GM23338 (cell line): ENCODE data around the gene TRIO. TPM values are rescaled to one million over a fixed set of nuclear protein-coding genes. Genes with fewer than 3 reads are reported as not detected.

Experiments used
- ATAC-seq: fragments of 200-7000 bp; cut with Tn5 transposase; 3 replicates; pipeline ENCODE4 v1.9.1; 2020
- DNase-seq: peaks from one replicate; pipeline ENCODE4 v3.0.0-alpha.2; 2015; ENCODE audit warnings: low spot score
- H2AFZ ChIP-seq: fragments of 200-600 bp; sonication (generic); 2 replicates; pipeline ENCODE4 v1.8.0; 2016; ENCODE audit warnings: antibody characterized with exemption, mild to moderate bottlenecking, moderate library complexity
- H3F3A ChIP-seq: fragments of 200-600 bp; sonication (generic); replicated peaks from 2 replicates; pipeline ENCODE4 v1.8.0; 2017; ENCODE audit warnings: antibody characterized with exemption, mixed run types, low read depth
- H3K27ac ChIP-seq: fragments of 200-600 bp; sonication (generic); 2 replicates; pipeline ENCODE4 v1.6.1; 2016; ENCODE audit warnings: low read depth
- H3K27me3 ChIP-seq: fragments of 200-600 bp; sonication (generic); 2 replicates; pipeline ENCODE4 v1.8.0; 2016; ENCODE audit warnings: mild to moderate bottlenecking, mixed run types, moderate library complexity; ENCODE audit not compliant: insufficient read depth
- H3K36me3 ChIP-seq: fragments of 200-600 bp; sonication (generic); 2 replicates; pipeline ENCODE4 v1.8.0; 2016; ENCODE audit warnings: mild to moderate bottlenecking; ENCODE audit not compliant: insufficient read depth
- H3K4me1 ChIP-seq: fragments of 200-600 bp; sonication (generic); 2 replicates; pipeline ENCODE4 v1.8.0; 2016; ENCODE audit warnings: mild to moderate bottlenecking, moderate library complexity; ENCODE audit not compliant: insufficient read depth
- H3K4me2 ChIP-seq: fragments of 200-600 bp; sonication (generic); 2 replicates; pipeline ENCODE4 v1.7.1; 2017; ENCODE audit warnings: mixed run types
- H3K4me3 ChIP-seq: fragments of 200-600 bp; sonication (generic); 2 replicates; pipeline ENCODE4 v1.6.1; 2016; ENCODE audit warnings: mixed run types
- H3K79me2 ChIP-seq: fragments of 200-600 bp; sonication (generic); replicated peaks from 2 replicates; pipeline ENCODE4 v1.8.0; 2017; ENCODE audit warnings: mild to moderate bottlenecking; ENCODE audit not compliant: insufficient read depth
- H3K9me2 ChIP-seq: fragments of 200-600 bp; sonication (generic); 2 replicates; pipeline ENCODE4 v1.8.0; 2017; ENCODE audit not compliant: insufficient read depth
- H4K20me1 ChIP-seq: fragments of 200-600 bp; sonication (generic); replicated peaks from 2 replicates; pipeline ENCODE4 v1.8.0; 2017; ENCODE audit warnings: mild to moderate bottlenecking; ENCODE audit not compliant: insufficient read depth
- H3K27ac Mint-ChIP-seq: 2 replicates; pipeline ENCODE4 v1.8.0; 2020; ENCODE audit warnings: inconsistent platforms, mild to moderate bottlenecking, moderate library complexity, mixed read lengths
- H3K27me3 Mint-ChIP-seq: 3 replicates; pipeline ENCODE4 v1.8.0; 2022; ENCODE audit warnings: low read depth, mild to moderate bottlenecking, moderate library complexity, mixed read lengths, inconsistent platforms; ENCODE audit not compliant: insufficient read depth, poor library complexity
- H3K36me3 Mint-ChIP-seq: 3 replicates; pipeline ENCODE4 v1.8.0; 2021; ENCODE audit warnings: low read depth, mild to moderate bottlenecking, inconsistent platforms, moderate library complexity, mixed read lengths
- H3K4me1 Mint-ChIP-seq: 3 replicates; pipeline ENCODE4 v1.8.0; 2020; ENCODE audit warnings: mild to moderate bottlenecking, inconsistent platforms, mixed read lengths
- H3K4me3 Mint-ChIP-seq: 3 replicates; pipeline ENCODE4 v1.8.0; 2021; ENCODE audit warnings: moderate library complexity, mild to moderate bottlenecking, inconsistent platforms, mixed read lengths
- H3K9me3 Mint-ChIP-seq: 3 replicates; pipeline ENCODE4 v1.8.0; 2020; ENCODE audit warnings: moderate library complexity, mild to moderate bottlenecking, inconsistent platforms, mixed read lengths
- CREB1 ChIP-seq: fragments of 250-450 bp; sonication (Bioruptor Pico); IDR thresholded peaks from 2 replicates; pipeline ENCODE4 v1.5.0; 2020; ENCODE audit warnings: low read depth, mild to moderate bottlenecking, moderate library complexity
- EZH2phosphoT487 ChIP-seq: fragments of 200-600 bp; sonication (generic); IDR thresholded peaks from one replicate; pipeline ENCODE4 v1.8.1; 2018; ENCODE audit warnings: antibody characterized with exemption; ENCODE audit not compliant: unreplicated experiment
- JUNB ChIP-seq: IDR thresholded peaks from one replicate; pipeline ENCODE4 v1.6.1; 2016; ENCODE audit warnings: antibody characterized with exemption; ENCODE audit not compliant: unreplicated experiment
- NANOG ChIP-seq: IDR thresholded peaks from 2 replicates; pipeline ENCODE4 v1.6.1; 2016; ENCODE audit warnings: antibody characterized with exemption, borderline replicate concordance
- POLR2AphosphoS5 ChIP-seq: IDR thresholded peaks from 2 replicates; pipeline ENCODE4 v1.6.1; 2016; ENCODE audit warnings: antibody characterized with exemption, low read depth
- STAT1 ChIP-seq: IDR thresholded peaks from one replicate; pipeline ENCODE4 v1.6.1; 2016; ENCODE audit warnings: antibody characterized with exemption; ENCODE audit not compliant: unreplicated experiment
- ZNF114 ChIP-seq: fragments of 250-450 bp; sonication (Bioruptor Pico); IDR thresholded peaks from 2 replicates; pipeline ENCODE4 v1.5.0; 2020; ENCODE audit warnings: mild to moderate bottlenecking, moderate library complexity
- polyA plus RNA-seq: library from polyadenylated mRNA; unstranded; fragments of >200 nt; fragmentation: Nextera tagmentation; extraction: Ambion mirVana; gene quantifications from 2 replicates; pipeline ENCODE4 v1.2.1, GENCODE V29; 2016
- total RNA-seq: library from RNA; depleted of rRNA; stranded (reverse); fragments of >200 nt; shearing (Covaris generic); gene quantifications from 2 replicates; pipeline ENCODE4 v1.2.3, GENCODE V29; 2014
- TF ChIP-seq, protein P1 (sequence below): fragments of 250-450 bp; sonication (Bioruptor Pico); IDR thresholded peaks from 2 replicates; pipeline ENCODE4 v1.5.0; 2020; ENCODE audit warnings: mild to moderate bottlenecking, moderate library complexity
- TF ChIP-seq, protein P2 (sequence below): IDR thresholded peaks from one replicate; pipeline ENCODE4 v1.6.1; 2018; ENCODE audit warnings: antibody characterized with exemption; ENCODE audit not compliant: unreplicated experiment
- TF ChIP-seq, protein P3 (sequence below): IDR thresholded peaks from 2 replicates; pipeline ENCODE4 v1.6.1; 2016; ENCODE audit warnings: antibody characterized with exemption

Gene TRIO
- total and polyA plus RNA-seq, 2 experiments from 2014 or later, result 13.8 to 113 TPM

DNA sequence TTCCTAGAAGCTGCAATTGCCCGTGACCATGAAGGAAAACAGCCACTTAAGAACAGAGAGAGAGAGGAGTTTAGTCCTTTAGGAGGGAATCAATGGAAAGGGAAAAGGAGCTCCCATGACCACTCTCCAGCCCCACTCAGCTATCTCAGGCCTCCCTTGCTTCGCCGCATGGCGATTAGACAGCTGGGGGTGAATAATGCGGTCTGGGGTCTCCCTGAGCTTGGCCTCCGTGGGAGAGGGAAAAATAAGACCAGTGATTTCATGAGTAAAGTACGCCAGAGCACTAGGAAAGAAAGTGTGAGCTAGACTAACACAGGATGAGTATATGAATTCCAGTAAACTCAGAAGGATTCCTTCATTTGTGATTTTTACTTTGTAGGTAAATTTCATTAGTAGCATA lies 180.3 kb downstream of the TRIO start:
- peaks cover 2% of the 10 kb centered on the region for H3K27me3 Mint-ChIP-seq
- H3K27ac ChIP-seq, result 0 out of 2 replicates have a peak overlapping the region, but pooled peaks have one; percentile 4
- no peaks in the 10 kb centered on the region; the same call in 1 of the 2 replicates for H4K20me1 ChIP-seq
- H3K36me3 Mint-ChIP-seq, result peaks cover 42% of the 10 kb centered on the region
- peaks cover 21% of the 10 kb centered on the region for H3K4me1 Mint-ChIP-seq
- no peak overlapping the region for H3K4me2 ChIP-seq
- ATAC-seq (no peak), DNase-seq (no peak)
- no peak overlapping the region for H3K4me3 Mint-ChIP-seq
- H3K9me2 ChIP-seq, result no peaks in the 10 kb centered on the region
- no peaks in the 10 kb centered on the region for H3K27me3 ChIP-seq
- no peak overlapping the region for H3K4me3 ChIP-seq
- H3K36me3 ChIP-seq, result no peaks in the 10 kb centered on the region
- H3K9me3 Mint-ChIP-seq, result peaks cover 12% of the 10 kb centered on the region
- H3K4me1 ChIP-seq, result peaks cover 8% of the 10 kb centered on the region
- TF ChIP-seq, protein P1, sequence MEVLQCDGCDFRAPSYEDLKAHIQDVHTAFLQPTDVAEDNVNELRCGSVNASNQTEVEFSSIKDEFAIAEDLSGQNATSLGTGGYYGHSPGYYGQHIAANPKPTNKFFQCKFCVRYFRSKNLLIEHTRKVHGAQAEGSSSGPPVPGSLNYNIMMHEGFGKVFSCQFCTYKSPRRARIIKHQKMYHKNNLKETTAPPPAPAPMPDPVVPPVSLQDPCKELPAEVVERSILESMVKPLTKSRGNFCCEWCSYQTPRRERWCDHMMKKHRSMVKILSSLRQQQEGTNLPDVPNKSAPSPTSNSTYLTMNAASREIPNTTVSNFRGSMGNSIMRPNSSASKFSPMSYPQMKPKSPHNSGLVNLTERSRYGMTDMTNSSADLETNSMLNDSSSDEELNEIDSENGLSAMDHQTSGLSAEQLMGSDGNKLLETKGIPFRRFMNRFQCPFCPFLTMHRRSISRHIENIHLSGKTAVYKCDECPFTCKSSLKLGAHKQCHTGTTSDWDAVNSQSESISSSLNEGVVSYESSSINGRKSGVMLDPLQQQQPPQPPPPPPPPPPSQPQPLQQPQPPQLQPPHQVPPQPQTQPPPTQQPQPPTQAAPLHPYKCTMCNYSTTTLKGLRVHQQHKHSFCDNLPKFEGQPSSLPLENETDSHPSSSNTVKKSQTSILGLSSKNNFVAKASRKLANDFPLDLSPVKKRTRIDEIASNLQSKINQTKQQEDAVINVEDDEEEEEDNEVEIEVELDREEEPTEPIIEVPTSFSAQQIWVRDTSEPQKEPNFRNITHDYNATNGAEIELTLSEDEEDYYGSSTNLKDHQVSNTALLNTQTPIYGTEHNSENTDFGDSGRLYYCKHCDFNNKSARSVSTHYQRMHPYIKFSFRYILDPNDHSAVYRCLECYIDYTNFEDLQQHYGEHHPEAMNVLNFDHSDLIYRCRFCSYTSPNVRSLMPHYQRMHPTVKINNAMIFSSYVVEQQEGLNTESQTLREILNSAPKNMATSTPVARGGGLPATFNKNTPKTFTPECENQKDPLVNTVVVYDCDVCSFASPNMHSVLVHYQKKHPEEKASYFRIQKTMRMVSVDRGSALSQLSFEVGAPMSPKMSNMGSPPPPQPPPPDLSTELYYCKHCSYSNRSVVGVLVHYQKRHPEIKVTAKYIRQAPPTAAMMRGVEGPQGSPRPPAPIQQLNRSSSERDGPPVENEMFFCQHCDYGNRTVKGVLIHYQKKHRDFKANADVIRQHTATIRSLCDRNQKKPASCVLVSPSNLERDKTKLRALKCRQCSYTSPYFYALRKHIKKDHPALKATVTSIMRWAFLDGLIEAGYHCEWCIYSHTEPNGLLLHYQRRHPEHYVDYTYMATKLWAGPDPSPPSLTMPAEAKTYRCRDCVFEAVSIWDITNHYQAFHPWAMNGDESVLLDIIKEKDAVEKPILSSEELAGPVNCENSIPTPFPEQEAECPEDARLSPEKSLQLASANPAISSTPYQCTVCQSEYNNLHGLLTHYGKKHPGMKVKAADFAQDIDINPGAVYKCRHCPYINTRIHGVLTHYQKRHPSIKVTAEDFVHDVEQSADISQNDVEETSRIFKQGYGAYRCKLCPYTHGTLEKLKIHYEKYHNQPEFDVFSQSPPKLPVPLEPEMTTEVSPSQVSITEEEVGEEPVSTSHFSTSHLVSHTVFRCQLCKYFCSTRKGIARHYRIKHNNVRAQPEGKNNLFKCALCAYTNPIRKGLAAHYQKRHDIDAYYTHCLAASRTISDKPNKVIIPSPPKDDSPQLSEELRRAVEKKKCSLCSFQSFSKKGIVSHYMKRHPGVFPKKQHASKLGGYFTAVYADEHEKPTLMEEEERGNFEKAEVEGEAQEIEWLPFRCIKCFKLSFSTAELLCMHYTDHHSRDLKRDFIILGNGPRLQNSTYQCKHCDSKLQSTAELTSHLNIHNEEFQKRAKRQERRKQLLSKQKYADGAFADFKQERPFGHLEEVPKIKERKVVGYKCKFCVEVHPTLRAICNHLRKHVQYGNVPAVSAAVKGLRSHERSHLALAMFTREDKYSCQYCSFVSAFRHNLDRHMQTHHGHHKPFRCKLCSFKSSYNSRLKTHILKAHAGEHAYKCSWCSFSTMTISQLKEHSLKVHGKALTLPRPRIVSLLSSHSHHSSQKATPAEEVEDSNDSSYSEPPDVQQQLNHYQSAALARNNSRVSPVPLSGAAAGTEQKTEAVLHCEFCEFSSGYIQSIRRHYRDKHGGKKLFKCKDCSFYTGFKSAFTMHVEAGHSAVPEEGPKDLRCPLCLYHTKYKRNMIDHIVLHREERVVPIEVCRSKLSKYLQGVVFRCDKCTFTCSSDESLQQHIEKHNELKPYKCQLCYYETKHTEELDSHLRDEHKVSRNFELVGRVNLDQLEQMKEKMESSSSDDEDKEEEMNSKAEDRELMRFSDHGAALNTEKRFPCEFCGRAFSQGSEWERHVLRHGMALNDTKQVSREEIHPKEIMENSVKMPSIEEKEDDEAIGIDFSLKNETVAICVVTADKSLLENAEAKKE (CRISPR knock-in tag), result no peak
- TF ChIP-seq, protein P2, sequence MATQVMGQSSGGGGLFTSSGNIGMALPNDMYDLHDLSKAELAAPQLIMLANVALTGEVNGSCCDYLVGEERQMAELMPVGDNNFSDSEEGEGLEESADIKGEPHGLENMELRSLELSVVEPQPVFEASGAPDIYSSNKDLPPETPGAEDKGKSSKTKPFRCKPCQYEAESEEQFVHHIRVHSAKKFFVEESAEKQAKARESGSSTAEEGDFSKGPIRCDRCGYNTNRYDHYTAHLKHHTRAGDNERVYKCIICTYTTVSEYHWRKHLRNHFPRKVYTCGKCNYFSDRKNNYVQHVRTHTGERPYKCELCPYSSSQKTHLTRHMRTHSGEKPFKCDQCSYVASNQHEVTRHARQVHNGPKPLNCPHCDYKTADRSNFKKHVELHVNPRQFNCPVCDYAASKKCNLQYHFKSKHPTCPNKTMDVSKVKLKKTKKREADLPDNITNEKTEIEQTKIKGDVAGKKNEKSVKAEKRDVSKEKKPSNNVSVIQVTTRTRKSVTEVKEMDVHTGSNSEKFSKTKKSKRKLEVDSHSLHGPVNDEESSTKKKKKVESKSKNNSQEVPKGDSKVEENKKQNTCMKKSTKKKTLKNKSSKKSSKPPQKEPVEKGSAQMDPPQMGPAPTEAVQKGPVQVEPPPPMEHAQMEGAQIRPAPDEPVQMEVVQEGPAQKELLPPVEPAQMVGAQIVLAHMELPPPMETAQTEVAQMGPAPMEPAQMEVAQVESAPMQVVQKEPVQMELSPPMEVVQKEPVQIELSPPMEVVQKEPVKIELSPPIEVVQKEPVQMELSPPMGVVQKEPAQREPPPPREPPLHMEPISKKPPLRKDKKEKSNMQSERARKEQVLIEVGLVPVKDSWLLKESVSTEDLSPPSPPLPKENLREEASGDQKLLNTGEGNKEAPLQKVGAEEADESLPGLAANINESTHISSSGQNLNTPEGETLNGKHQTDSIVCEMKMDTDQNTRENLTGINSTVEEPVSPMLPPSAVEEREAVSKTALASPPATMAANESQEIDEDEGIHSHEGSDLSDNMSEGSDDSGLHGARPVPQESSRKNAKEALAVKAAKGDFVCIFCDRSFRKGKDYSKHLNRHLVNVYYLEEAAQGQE, result no peak
- TF ChIP-seq NANOG (no peak), JUNB (no peak), ZNF114 (no peak), EZH2phosphoT487 (no peak), POLR2AphosphoS5 (no peak), CREB1 (no peak), STAT1 (no peak)
- TF ChIP-seq, protein P3, sequence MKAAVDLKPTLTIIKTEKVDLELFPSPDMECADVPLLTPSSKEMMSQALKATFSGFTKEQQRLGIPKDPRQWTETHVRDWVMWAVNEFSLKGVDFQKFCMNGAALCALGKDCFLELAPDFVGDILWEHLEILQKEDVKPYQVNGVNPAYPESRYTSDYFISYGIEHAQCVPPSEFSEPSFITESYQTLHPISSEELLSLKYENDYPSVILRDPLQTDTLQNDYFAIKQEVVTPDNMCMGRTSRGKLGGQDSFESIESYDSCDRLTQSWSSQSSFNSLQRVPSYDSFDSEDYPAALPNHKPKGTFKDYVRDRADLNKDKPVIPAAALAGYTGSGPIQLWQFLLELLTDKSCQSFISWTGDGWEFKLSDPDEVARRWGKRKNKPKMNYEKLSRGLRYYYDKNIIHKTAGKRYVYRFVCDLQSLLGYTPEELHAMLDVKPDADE, result no peak
- peak overlapping the region; percentile 78; the same call in 1 of the 2 replicates for H3K27ac Mint-ChIP-seq
- no peak overlapping the region for H2AFZ ChIP-seq
- no peaks in the 10 kb centered on the region for H3F3A ChIP-seq
- peaks cover 6% of the 10 kb centered on the region for H3K79me2 ChIP-seq
